Kidney (tissue), 14 donors: ENCODE data around the gene RAB27B. TPM values are rescaled to one million over a fixed set of nuclear protein-coding genes. Genes with fewer than 3 reads are reported as not detected.

Experiments used
- DNase-seq, 5 donors: peaks; one replicate each; pipeline ENCODE4 v3.0.0-alpha.2; 2013 to 2020
- FAIRE-seq: peaks from 2 replicates; lab custom pipeline; 2012; peaks lifted over from hg19 to GRCh38; lab: Jason Lieb, UNC
- H3K27ac ChIP-seq, 2 donors: one replicate each; pipeline ENCODE4 v1.7.0; 2013; ENCODE audit warnings: low read depth in 2 of 2, low read length in 2 of 2, inconsistent platforms in 1 of 2
- H3K27me3 ChIP-seq: one replicate; pipeline ENCODE4 v1.7.1; 2013; ENCODE audit warnings: low read length, inconsistent platforms; ENCODE audit not compliant: control insufficient read depth, insufficient read depth
- H3K36me3 ChIP-seq, 3 donors: one replicate each; pipeline versions ENCODE4 v1.7.0 to v1.7.1; 2013; ENCODE audit warnings: low read length in 3 of 3, control low read depth in 1 of 3, inconsistent platforms in 1 of 3; ENCODE audit not compliant: insufficient read depth in 3 of 3, control insufficient read depth in 2 of 3
- H3K4me1 ChIP-seq, 3 donors: one replicate each; pipeline versions ENCODE4 v1.7.0 to v1.7.1; 2013; ENCODE audit warnings: low read length in 3 of 3, inconsistent platforms in 1 of 3, low read depth in 1 of 3; ENCODE audit not compliant: control insufficient read depth in 2 of 3, insufficient read depth in 2 of 3
- H3K4me3 ChIP-seq, 3 donors: one replicate each; pipeline versions ENCODE4 v1.7.0 to v1.8.1; 2013; ENCODE audit warnings: low read length in 3 of 3, control low read depth in 1 of 3, inconsistent platforms in 1 of 3
- H3K9ac ChIP-seq, 3 donors: one replicate each; pipeline versions ENCODE4 v1.7.0 to v1.7.1; 2013; ENCODE audit warnings: low read length in 3 of 3, control low read depth in 1 of 3, inconsistent platforms in 1 of 3
- H3K9me3 ChIP-seq, 3 donors: one replicate each; pipeline versions ENCODE4 v1.7.0 to v1.7.1; 2013; ENCODE audit warnings: low read length in 3 of 3, control low read depth in 1 of 3, inconsistent platforms in 1 of 3; ENCODE audit not compliant: control insufficient read depth in 2 of 3, insufficient read depth in 1 of 3
- CTCF ChIP-seq: IDR thresholded peaks from 3 replicates; pipeline ENCODE4 v1.5.1; 2012; ENCODE audit warnings: mild to moderate bottlenecking, moderate library complexity, borderline replicate concordance; ENCODE audit not compliant: insufficient read depth; ENCODE audit errors: extremely low read depth
- intact Hi-C: fragments of 100-400 bp; cut with DNase I; formaldehyde crosslinking; loops from one replicate; pipeline ENCODE4 v1.11.1; 2022
- polyA plus RNA-seq: library from polyadenylated mRNA; stranded (reverse); fragments of 350-450 nt; fragmentation: Illumina TruSeq; extraction: RNeasy Lipid Tissue Mini Kit (QIAGEN cat#74804); gene quantifications from one replicate; pipeline ENCODE4 v1.2.3, GENCODE V29; 2014; ENCODE audit warnings: low read depth, low replicate concordance; ENCODE audit not compliant: insufficient read depth
- total RNA-seq: library from RNA; stranded (reverse); fragmentation: NEBNext Ultra II Directional; extraction: Animal tissue kit (Norgen Biotek cat#: 25700); gene quantifications from one replicate; pipeline ENCODE4 v1.2.1, GENCODE V29; 2021
- donor health status: control.
- donor health status: control.
- donor health status: control.
- donor health status: control.
- donor health status: control.
- donor health status: DM: yes; HTN: yes; CAD: no.
- donor health status: Normal renal cell carcinoma (clear cell type).

RAB27B gene
- total and polyA plus RNA-seq, 2 donors from 2014 or later: 0.32 to 4.1 TPM

DNA sequence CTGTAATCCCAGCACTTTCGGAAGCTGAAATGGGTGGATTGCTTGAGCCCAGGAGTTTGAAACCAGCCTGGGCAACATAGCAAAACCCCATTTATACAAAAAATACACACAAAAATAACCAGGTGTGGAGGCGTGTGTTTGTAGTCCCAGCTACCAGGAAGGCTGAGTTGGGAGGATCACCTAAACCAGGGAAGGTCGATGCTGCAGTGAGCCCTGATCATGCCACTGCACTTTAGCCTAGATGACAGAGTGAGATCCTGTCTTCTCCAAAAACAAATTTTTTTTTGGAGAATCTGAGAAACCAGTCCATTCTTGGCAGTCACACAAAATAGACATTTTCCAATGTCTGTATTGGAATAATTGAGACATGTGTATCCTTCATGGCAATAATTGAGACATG is 46.8 kb downstream of the RAB27B start:
- H3K4me3 ChIP-seq: no peak overlapping the region
- H3K4me1 ChIP-seq: no peaks in the 10 kb centered on the region
- H3K36me3 ChIP-seq: no peaks in the 10 kb centered on the region
- no peak overlapping the region for H3K9ac ChIP-seq
- DNase-seq: no peak
- no peaks in the 10 kb centered on the region for H3K27me3 ChIP-seq
- H3K27ac ChIP-seq: no peak overlapping the region
- no peak for TF ChIP-seq CTCF
- H3K9me3 ChIP-seq: no peaks in the 10 kb centered on the region
- no peak for FAIRE-seq
- intact Hi-C loops: no loop called here

DNA sequence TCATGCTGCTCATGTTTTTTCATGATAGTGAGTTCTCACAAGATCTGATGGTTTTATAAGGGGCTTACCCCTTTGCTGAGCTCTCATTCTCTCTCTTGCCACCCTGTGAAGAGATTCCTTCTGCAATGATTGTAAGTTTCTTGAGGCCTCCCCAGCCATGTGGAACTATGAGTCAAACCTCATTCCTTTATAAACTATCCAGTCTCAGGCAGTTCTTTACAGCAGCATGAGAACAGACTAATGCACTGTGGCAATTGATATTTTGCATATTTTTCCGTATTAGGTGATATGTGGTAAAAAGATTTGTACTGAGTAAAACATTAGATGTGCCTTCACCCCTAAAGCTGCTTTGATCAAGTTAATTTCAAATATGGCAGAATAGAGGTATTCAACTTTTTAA is 48.8 kb downstream of the RAB27B start:
- no peak for TF ChIP-seq CTCF
- Histone ChIP-seq H3K9me3 (no peaks in the 10 kb centered on the region), H3K9ac (no peak overlapping the region), H3K27me3 (no peaks in the 10 kb centered on the region), H3K4me3 (no peak overlapping the region), H3K4me1 (no peaks in the 10 kb centered on the region), H3K27ac (no peak overlapping the region), H3K36me3 (no peaks in the 10 kb centered on the region)
- intact Hi-C loops: no loop called here
- DNase-seq: no peak
- no peak for FAIRE-seq

GRCh38 chr18:54878159-54878622 is 49.9 kb downstream of the RAB27B start:
- H3K9me3 ChIP-seq: no peaks in the 10 kb centered on the region
- no peak overlapping the region for H3K4me3 ChIP-seq
- no peak for TF ChIP-seq CTCF
- H3K27me3 ChIP-seq: no peaks in the 10 kb centered on the region
- no peak for DNase-seq
- intact Hi-C loops: no loop called here
- no peaks in the 10 kb centered on the region for H3K36me3 ChIP-seq
- H3K27ac ChIP-seq: no peak overlapping the region
- no peak overlapping the region for H3K9ac ChIP-seq
- H3K4me1 ChIP-seq: no peaks in the 10 kb centered on the region
- FAIRE-seq: no peak

DNA sequence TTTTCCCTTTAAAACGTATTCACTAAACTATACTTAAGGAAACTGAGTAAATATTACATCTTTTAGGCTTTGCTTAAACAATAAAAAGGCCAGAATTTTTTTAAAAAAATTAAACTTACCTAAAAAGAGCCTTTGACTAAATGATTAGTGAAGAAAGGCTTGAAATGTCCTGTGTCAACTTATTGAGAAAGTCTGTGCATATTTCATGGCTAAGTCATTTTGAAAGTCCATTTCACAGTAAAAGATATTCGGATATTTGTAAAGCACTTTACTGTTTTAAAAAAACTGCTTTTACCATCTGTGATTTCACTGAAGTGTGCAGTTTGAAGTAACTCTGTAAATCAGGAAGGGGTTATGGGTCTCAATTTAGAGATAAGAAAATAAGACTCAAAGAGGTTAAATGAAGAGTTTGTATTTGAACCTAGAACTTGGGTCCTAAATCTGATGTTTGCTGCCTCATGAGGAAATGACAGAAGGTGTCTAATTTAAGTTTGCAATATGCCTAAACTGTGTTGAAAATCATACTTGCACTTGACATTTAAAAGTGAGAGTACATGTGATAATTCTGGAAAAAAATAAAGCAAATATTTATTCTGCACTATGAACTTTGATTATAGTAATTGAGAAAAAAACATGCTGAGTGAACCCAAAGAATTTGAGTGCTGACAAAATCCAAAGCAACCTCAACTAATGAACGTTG is 50.5 kb downstream of the RAB27B start:
- DNase-seq (no peak), FAIRE-seq (no peak)
- Histone ChIP-seq H3K27ac (no peak overlapping the region), H3K9ac (no peak overlapping the region), H3K4me1 (no peaks in the 10 kb centered on the region), H3K4me3 (no peak overlapping the region), H3K36me3 (no peaks in the 10 kb centered on the region), H3K9me3 (no peaks in the 10 kb centered on the region), H3K27me3 (no peaks in the 10 kb centered on the region)
- no peak for TF ChIP-seq CTCF
- intact Hi-C loops: no loop called here
